Caco-2 (cell line): Measurements from ENCODE around the gene ANKRD12. TPM values are rescaled to one million over a fixed set of nuclear protein-coding genes. Genes with fewer than 3 reads are reported as not detected.

Source experiments
- BruUV-seq: library from RNA; stranded (reverse); fragments of 400-500 nt; replicated peaks from 2 replicates; lab custom pipeline; 2021; lab: Mats Ljungman, UMichigan
- CTCF ChIA-PET: fragments of 300-600 bp; sonication (Branson Sonifier 250); formaldehyde crosslinking; loops from one replicate; lab custom pipeline; 2022; ENCODE audit warnings: antibody characterized with exemption; lab: Charles Lee
- POLR2A ChIA-PET: fragments of 300-600 bp; sonication (Branson Sonifier 250); formaldehyde crosslinking; loops from one replicate; lab custom pipeline; 2022; ENCODE audit warnings: antibody characterized with exemption; lab: Charles Lee
- DNase-seq, 2 experiments: peaks; one replicate each; pipeline versions ENCODE4 v3.0.0 to v3.0.0-alpha.2; 2020 to 2022
- H3K27me3 ChIP-seq: replicated peaks from 2 replicates; pipeline ENCODE4 v1.6.0; 2011; ENCODE audit warnings: low read length; ENCODE audit not compliant: control insufficient read depth, insufficient read depth
- H3K36me3 ChIP-seq: 2 replicates; pipeline ENCODE4 v1.5.1; 2011; ENCODE audit warnings: low read length; ENCODE audit not compliant: control insufficient read depth, insufficient read depth
- H3K4me1 ChIP-seq: fragments of 250-450 bp; sonication (Bioruptor Pico); 2 replicates; pipeline ENCODE4 v1.5.1; 2020; ENCODE audit warnings: mild to moderate bottlenecking
- H3K4me3 ChIP-seq: 2 replicates; pipeline ENCODE4 v1.5.1; 2011; ENCODE audit warnings: low read depth, mild to moderate bottlenecking, control low read depth, low read length
- H3K9me3 ChIP-seq: fragments of 250-450 bp; sonication (Bioruptor Pico); 2 replicates; pipeline ENCODE4 v1.5.1; 2020; ENCODE audit warnings: mild to moderate bottlenecking, moderate library complexity
- H3K27ac Mint-ChIP-seq: one replicate; pipeline ENCODE4 v1.8.0; 2022; ENCODE audit warnings: mixed read lengths; ENCODE audit not compliant: unreplicated experiment
- H3K27me3 Mint-ChIP-seq: one replicate; pipeline ENCODE4 v1.8.0; 2022; ENCODE audit warnings: mixed read lengths; ENCODE audit not compliant: insufficient read depth, unreplicated experiment
- H3K36me3 Mint-ChIP-seq: one replicate; pipeline ENCODE4 v1.8.0; 2022; ENCODE audit warnings: mild to moderate bottlenecking, mixed read lengths; ENCODE audit not compliant: insufficient read depth, unreplicated experiment
- H3K4me1 Mint-ChIP-seq: one replicate; pipeline ENCODE4 v1.8.0; 2022; ENCODE audit warnings: low read depth, mixed read lengths; ENCODE audit not compliant: unreplicated experiment
- H3K4me3 Mint-ChIP-seq: one replicate; pipeline ENCODE4 v1.8.0; 2022; ENCODE audit warnings: mild to moderate bottlenecking, moderate library complexity, mixed read lengths; ENCODE audit not compliant: unreplicated experiment
- H3K9me3 Mint-ChIP-seq: one replicate; pipeline ENCODE4 v1.8.0; 2022; ENCODE audit warnings: mixed read lengths; ENCODE audit not compliant: unreplicated experiment
- intact Hi-C: fragments of 100-400 bp; cut with micrococcal nuclease; formaldehyde crosslinking; loops from one replicate; pipeline ENCODE4 v1.10.0; 2022; ENCODE audit not compliant: unreplicated experiment
- total RNA-seq: library from RNA; stranded (reverse); gene quantifications from 2 replicates; pipeline ENCODE4 v1.2.3, GENCODE V29; 2022
- TF ChIP-seq, protein P1 (sequence below), 2 experiments: fragments of 200-600 bp in 1 of 2; IDR thresholded peaks; 1 replicate in 1 of 2; 2 replicates in 1 of 2; pipeline versions ENCODE4 v1.5.1 to v1.8.0; 2011 to 2022; ENCODE audit warnings: antibody characterized with exemption in 1 of 2, control low read depth in 1 of 2, inconsistent platforms in 1 of 2, low read depth in 1 of 2, low read length in 1 of 2, mild to moderate bottlenecking in 1 of 2, moderate library complexity in 1 of 2; ENCODE audit not compliant: insufficient read depth in 1 of 2, severe bottlenecking in 1 of 2, unreplicated experiment in 1 of 2

Gene ANKRD12
- total RNA-seq, 1 experiment from 2014 or later = 33.2 TPM

DNA sequence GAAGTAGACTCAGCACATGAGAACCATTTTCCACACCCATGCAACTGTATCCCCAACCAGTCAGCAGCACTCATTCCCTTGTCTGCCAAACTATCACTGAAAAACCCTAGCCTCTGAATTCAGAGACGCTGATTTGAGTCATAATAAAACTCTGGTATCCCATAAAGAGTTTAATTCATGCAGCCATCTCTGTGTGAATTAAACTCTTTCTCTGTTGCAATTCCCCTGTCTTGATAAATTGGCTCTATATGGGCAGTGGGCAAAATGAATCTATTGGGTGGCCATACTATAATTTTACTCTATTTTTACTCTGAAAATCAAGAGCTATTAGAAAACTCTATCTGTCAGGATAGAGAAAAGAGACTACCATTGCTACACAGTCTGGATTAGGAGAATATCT lies 157.4 kb downstream of the ANKRD12 start:
- Mint-ChIP-seq H3K27ac (no peak overlapping the region), H3K36me3 (no peaks in the 10 kb centered on the region), H3K27me3 (no peaks in the 10 kb centered on the region), H3K4me1 (no peaks in the 10 kb centered on the region), H3K9me3 (peaks cover 18% of the 10 kb centered on the region), H3K4me3 (no peak overlapping the region)
- no peak for DNase-seq
- Histone ChIP-seq H3K4me3 (no peak overlapping the region), H3K36me3 (no peaks in the 10 kb centered on the region), H3K27me3 (no peaks in the 10 kb centered on the region), H3K4me1 (no peaks in the 10 kb centered on the region), H3K9me3 (peaks cover 33% of the 10 kb centered on the region)
- no TSS peak for BruUV-seq
- intact Hi-C loops = no loop called here
- TF ChIP-seq, protein P1, sequence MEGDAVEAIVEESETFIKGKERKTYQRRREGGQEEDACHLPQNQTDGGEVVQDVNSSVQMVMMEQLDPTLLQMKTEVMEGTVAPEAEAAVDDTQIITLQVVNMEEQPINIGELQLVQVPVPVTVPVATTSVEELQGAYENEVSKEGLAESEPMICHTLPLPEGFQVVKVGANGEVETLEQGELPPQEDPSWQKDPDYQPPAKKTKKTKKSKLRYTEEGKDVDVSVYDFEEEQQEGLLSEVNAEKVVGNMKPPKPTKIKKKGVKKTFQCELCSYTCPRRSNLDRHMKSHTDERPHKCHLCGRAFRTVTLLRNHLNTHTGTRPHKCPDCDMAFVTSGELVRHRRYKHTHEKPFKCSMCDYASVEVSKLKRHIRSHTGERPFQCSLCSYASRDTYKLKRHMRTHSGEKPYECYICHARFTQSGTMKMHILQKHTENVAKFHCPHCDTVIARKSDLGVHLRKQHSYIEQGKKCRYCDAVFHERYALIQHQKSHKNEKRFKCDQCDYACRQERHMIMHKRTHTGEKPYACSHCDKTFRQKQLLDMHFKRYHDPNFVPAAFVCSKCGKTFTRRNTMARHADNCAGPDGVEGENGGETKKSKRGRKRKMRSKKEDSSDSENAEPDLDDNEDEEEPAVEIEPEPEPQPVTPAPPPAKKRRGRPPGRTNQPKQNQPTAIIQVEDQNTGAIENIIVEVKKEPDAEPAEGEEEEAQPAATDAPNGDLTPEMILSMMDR (IDR thresholded peaks at IDR 0.05; ENCODE audit: insufficient read depth in 1 of 2, low read depth in 1 of 2, low read length in 1 of 2, severe bottlenecking in 1 of 2, unreplicated experiment in 1 of 2) = no peak
- ChIA-PET CTCF (no interaction called here), POLR2A (no interaction called here)

DNA sequence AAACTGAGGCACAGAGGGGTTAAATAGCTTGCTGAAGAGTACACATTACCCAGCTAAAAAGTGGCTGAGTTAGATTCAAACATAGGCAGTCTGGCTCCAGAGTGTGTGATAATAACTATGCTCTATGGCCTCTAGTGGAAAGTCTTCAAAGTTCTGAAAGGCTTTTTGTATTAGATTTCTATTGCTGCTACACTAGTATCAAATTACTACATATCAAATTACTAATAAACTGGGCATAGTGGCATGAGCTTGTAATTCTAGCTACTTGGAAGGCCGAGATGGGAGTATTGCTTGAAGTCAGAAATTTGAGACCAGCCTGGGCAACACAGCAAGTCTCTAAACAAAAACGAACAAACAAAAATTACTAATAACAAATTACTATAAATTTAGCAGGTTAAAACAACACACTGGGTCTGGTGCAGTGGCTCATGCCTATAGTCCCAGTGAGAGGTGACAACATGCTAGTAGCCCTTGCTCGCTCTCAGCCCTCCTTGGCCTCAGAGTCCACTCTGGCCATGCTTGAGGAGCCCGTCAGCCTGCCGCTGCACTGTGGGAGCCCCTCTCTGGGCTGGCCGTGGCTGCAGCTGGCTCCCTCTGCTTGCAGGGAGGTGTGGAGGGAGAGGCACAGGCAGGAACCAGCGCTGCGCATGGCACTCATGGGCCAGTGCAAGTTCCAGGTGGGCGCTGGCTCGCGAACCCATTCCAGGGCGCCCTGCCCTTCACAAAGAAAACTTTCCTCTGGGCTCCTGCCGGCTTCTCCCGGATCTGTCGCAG lies 159.8 kb downstream of the ANKRD12 start:
- Mint-ChIP-seq H3K27ac (no peak overlapping the region), H3K27me3 (no peaks in the 10 kb centered on the region), H3K9me3 (peaks cover 18% of the 10 kb centered on the region), H3K36me3 (no peaks in the 10 kb centered on the region), H3K4me3 (no peak overlapping the region), H3K4me1 (no peaks in the 10 kb centered on the region)
- no TSS peak for BruUV-seq
- TF ChIP-seq, protein P1 (IDR thresholded peaks at IDR 0.05; ENCODE audit: insufficient read depth in 1 of 2, low read depth in 1 of 2, low read length in 1 of 2, severe bottlenecking in 1 of 2, unreplicated experiment in 1 of 2) = no peak
- H3K27me3 ChIP-seq = no peaks in the 10 kb centered on the region
- intact Hi-C loops = no loop called here
- no peaks in the 10 kb centered on the region for H3K4me1 ChIP-seq
- DNase-seq = no peak
- H3K9me3 ChIP-seq = peaks cover 33% of the 10 kb centered on the region
- CTCF ChIA-PET = no interaction called here
- H3K4me3 ChIP-seq = no peak overlapping the region
- no peaks in the 10 kb centered on the region for H3K36me3 ChIP-seq
- POLR2A ChIA-PET = no interaction called here

DNA sequence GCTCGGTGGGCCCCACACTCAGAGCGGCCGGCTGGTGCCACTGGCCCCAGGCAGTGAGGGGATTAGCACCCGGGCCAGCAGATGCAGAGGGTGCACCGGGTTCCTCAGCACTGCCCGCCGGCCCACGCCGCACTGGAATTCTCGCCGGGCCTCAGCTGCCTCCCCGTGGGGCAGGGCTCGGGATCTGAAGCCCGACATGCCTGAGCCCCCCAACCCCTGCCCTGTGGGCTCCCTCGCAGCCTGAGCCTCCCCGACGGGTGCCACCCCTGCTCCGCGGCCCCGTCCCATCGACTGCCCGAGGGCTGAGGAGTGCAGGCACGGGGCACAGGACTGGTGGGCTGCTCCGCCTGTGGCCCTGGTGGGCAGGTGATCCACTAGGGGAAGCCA lies 160.4 kb downstream of the ANKRD12 start:
- intact Hi-C loops = no loop called here
- H3K27me3 ChIP-seq = no peaks in the 10 kb centered on the region
- H3K4me1 ChIP-seq = no peaks in the 10 kb centered on the region
- H3K36me3 ChIP-seq = no peaks in the 10 kb centered on the region
- CTCF ChIA-PET = no interaction called here
- peaks cover 33% of the 10 kb centered on the region for H3K9me3 ChIP-seq
- no peaks in the 10 kb centered on the region for H3K27me3 Mint-ChIP-seq
- no peaks in the 10 kb centered on the region for H3K36me3 Mint-ChIP-seq
- no peaks in the 10 kb centered on the region for H3K4me1 Mint-ChIP-seq
- no peak overlapping the region for H3K27ac Mint-ChIP-seq
- TF ChIP-seq, protein P1 (IDR thresholded peaks at IDR 0.05; ENCODE audit: insufficient read depth in 1 of 2, low read depth in 1 of 2, low read length in 1 of 2, severe bottlenecking in 1 of 2, unreplicated experiment in 1 of 2) = no peak
- H3K4me3 ChIP-seq = no peak overlapping the region
- BruUV-seq = no TSS peak
- H3K4me3 Mint-ChIP-seq = no peak overlapping the region
- peaks cover 14% of the 10 kb centered on the region for H3K9me3 Mint-ChIP-seq
- DNase-seq = no peak
- POLR2A ChIA-PET = no interaction called here
